GM12892 (cell line): ENCODE data around the gene L3MBTL3.

Experiments
- POLR2A ChIP-seq: IDR thresholded peaks from 2 replicates; pipeline ENCODE4 v1.6.1; 2011; ENCODE audit warnings: low read depth, low read length, control low read depth
- POLR2AphosphoS5 ChIP-seq: IDR thresholded peaks from 2 replicates; pipeline ENCODE4 v1.6.1; 2011; ENCODE audit warnings: low read depth, low read length, control low read depth

DNA sequence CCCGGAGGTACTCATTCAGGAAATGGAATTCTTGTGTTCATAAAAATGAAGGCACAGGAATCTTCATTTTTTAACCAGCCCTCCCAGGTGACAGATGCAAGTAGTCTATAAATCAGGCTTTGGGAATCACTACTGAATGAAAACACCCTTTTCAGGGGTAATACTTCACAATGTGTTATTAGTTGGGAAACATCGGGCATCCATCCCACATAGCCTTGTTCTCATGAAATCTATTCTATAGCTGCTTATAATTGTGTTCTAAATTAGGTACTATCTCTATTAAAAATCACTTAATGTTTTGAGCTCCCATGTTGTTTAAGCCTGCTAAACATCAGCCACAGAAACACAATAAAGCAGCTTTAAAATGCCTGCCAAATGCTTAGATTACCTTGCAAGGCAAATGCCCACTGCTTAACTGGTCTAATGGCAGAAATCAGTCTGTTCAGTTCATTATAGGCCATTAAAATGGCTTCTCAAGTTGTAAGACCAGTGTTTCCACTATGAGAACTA is 94.9 kb downstream of the L3MBTL3 start:
- TF ChIP-seq POLR2A (no peak), POLR2AphosphoS5 (no peak)
